Dendritic cell treated with granulocyte-macrophage colony-stimulating factor and Interleukin-4, amounts not matched to agents 40 ng/mL and 50 ng/mL, for 4 days (primary cell): ENCODE data around the gene MACF1.
"Not testable (repeated sequence)": the region's sequence is repeated elsewhere in the genome, so short reads cannot be mapped to it uniquely, and the experiment has no call there.

ENCODE experiments used
- H3K27ac Mint-ChIP-seq: one replicate; pipeline ENCODE4 v1.8.0; 2022; ENCODE audit warnings: mild to moderate bottlenecking, mixed read lengths
- H3K27me3 Mint-ChIP-seq: one replicate; pipeline ENCODE4 v1.8.0; 2022; ENCODE audit warnings: mild to moderate bottlenecking, mixed read lengths
- H3K36me3 Mint-ChIP-seq: one replicate; pipeline ENCODE4 v1.8.0; 2022; ENCODE audit warnings: low read depth, mixed read lengths
- H3K4me1 Mint-ChIP-seq: one replicate; pipeline ENCODE4 v1.8.0; 2022; ENCODE audit warnings: low read depth, mixed read lengths
- H3K4me3 Mint-ChIP-seq: one replicate; pipeline ENCODE4 v1.8.0; 2022; ENCODE audit warnings: mild to moderate bottlenecking, moderate library complexity, mixed read lengths
- H3K9me3 Mint-ChIP-seq: one replicate; pipeline ENCODE4 v1.8.0; 2022; ENCODE audit warnings: mixed read lengths
- intact Hi-C: fragments of 100-400 bp; cut with micrococcal nuclease; formaldehyde crosslinking; loops from one replicate; pipeline ENCODE4 v1.15.0; 2022

Gene MACF1

GRCh38 chr1:39493043-39493810 lies 288.7 kb downstream of the MACF1 start:
- Mint-ChIP-seq H3K4me1 (peaks cover 18% of the 10 kb centered on the region), H3K27me3 (peaks cover 53% of the 10 kb centered on the region)
- H3K36me3 Mint-ChIP-seq, H3K4me3 Mint-ChIP-seq, intact Hi-C loops, H3K9me3 Mint-ChIP-seq, H3K27ac Mint-ChIP-seq: not testable (repeated sequence)

- H3K27me3 Mint-ChIP-seq: peaks cover 47% of the 10 kb centered on the region
- H3K4me1 Mint-ChIP-seq: peaks cover 12% of the 10 kb centered on the region
- H3K9me3 Mint-ChIP-seq: no peaks in the 10 kb centered on the region
- H3K4me3 Mint-ChIP-seq: no peak overlapping the region
- H3K27ac Mint-ChIP-seq: no peak overlapping the region
- intact Hi-C loops: no loop called here
- H3K36me3 Mint-ChIP-seq: no peaks in the 10 kb centered on the region
These were observed 290.3 kb downstream of the MACF1 start for GRCh38 chr1:39494671-39495410.

- H3K9me3 Mint-ChIP-seq, H3K36me3 Mint-ChIP-seq, H3K4me1 Mint-ChIP-seq, H3K27ac Mint-ChIP-seq, H3K4me3 Mint-ChIP-seq, intact Hi-C loops: not testable (repeated sequence)
- H3K27me3 Mint-ChIP-seq: peaks cover 35% of the 10 kb centered on the region
These were observed 292.0 kb downstream of the MACF1 start for GRCh38 chr1:39496520-39496919.

- Mint-ChIP-seq H3K4me1 (peaks cover 6% of the 10 kb centered on the region), H3K9me3 (no peaks in the 10 kb centered on the region), H3K36me3 (no peaks in the 10 kb centered on the region), H3K4me3 (no peak overlapping the region), H3K27me3 (peaks cover 29% of the 10 kb centered on the region), H3K27ac (no peak overlapping the region)
- intact Hi-C loops: no loop called here
These were observed 293.1 kb downstream of the MACF1 start for GRCh38 chr1:39497585-39497984.

- H3K36me3 Mint-ChIP-seq, H3K4me1 Mint-ChIP-seq, H3K4me3 Mint-ChIP-seq, H3K9me3 Mint-ChIP-seq, H3K27ac Mint-ChIP-seq, intact Hi-C loops: not testable (repeated sequence)
- H3K27me3 Mint-ChIP-seq: peaks cover 23% of the 10 kb centered on the region
These were observed 293.7 kb downstream of the MACF1 start for GRCh38 chr1:39498096-39498710.

- H3K4me1 Mint-ChIP-seq, H3K36me3 Mint-ChIP-seq, intact Hi-C loops, H3K9me3 Mint-ChIP-seq, H3K27ac Mint-ChIP-seq, H3K4me3 Mint-ChIP-seq: not testable (repeated sequence)
- peaks cover 17% of the 10 kb centered on the region for H3K27me3 Mint-ChIP-seq
These were observed 294.3 kb downstream of the MACF1 start for GRCh38 chr1:39498821-39499220.

GRCh38 chr1:39499668-39500067 lies 295.2 kb downstream of the MACF1 start:
- no peaks in the 10 kb centered on the region for H3K9me3 Mint-ChIP-seq
- H3K27me3 Mint-ChIP-seq: peaks cover 9% of the 10 kb centered on the region
- intact Hi-C loops: no loop called here
- H3K27ac Mint-ChIP-seq: no peak overlapping the region
- H3K4me3 Mint-ChIP-seq: no peak overlapping the region
- H3K4me1 Mint-ChIP-seq: peaks cover 6% of the 10 kb centered on the region
- no peaks in the 10 kb centered on the region for H3K36me3 Mint-ChIP-seq

- Mint-ChIP-seq H3K27ac (no peak overlapping the region), H3K9me3 (no peaks in the 10 kb centered on the region), H3K36me3 (no peaks in the 10 kb centered on the region), H3K4me3 (no peak overlapping the region), H3K4me1 (peaks cover 6% of the 10 kb centered on the region), H3K27me3 (peaks cover 7% of the 10 kb centered on the region)
- intact Hi-C loops: no loop called here
These were observed 296.4 kb downstream of the MACF1 start for GRCh38 chr1:39500862-39501389.

- Mint-ChIP-seq H3K36me3 (no peaks in the 10 kb centered on the region), H3K27ac (no peak overlapping the region), H3K4me1 (peaks cover 6% of the 10 kb centered on the region), H3K27me3 (peaks cover 5% of the 10 kb centered on the region), H3K9me3 (no peaks in the 10 kb centered on the region), H3K4me3 (no peak overlapping the region)
- intact Hi-C loops: no loop called here
These were observed 297.2 kb downstream of the MACF1 start for GRCh38 chr1:39501666-39502065.

GRCh38 chr1:39504436-39504835 lies 299.9 kb downstream of the MACF1 start:
- H3K27ac Mint-ChIP-seq, H3K4me1 Mint-ChIP-seq, H3K36me3 Mint-ChIP-seq, intact Hi-C loops, H3K9me3 Mint-ChIP-seq, H3K4me3 Mint-ChIP-seq: not testable (repeated sequence)
- peaks cover 29% of the 10 kb centered on the region for H3K27me3 Mint-ChIP-seq

GRCh38 chr1:39505289-39505688 lies 300.8 kb downstream of the MACF1 start:
- H3K4me1 Mint-ChIP-seq: peaks cover 7% of the 10 kb centered on the region
- no peak overlapping the region for H3K27ac Mint-ChIP-seq
- no peak overlapping the region for H3K4me3 Mint-ChIP-seq
- peaks cover 32% of the 10 kb centered on the region for H3K27me3 Mint-ChIP-seq
- intact Hi-C loops: no loop called here
- H3K36me3 Mint-ChIP-seq: no peaks in the 10 kb centered on the region
- no peaks in the 10 kb centered on the region for H3K9me3 Mint-ChIP-seq

- Mint-ChIP-seq H3K9me3 (no peaks in the 10 kb centered on the region), H3K4me1 (peaks cover 7% of the 10 kb centered on the region), H3K27me3 (peaks cover 39% of the 10 kb centered on the region), H3K36me3 (no peaks in the 10 kb centered on the region), H3K4me3 (no peak overlapping the region), H3K27ac (no peak overlapping the region)
- intact Hi-C loops: no loop called here
These were observed 302.9 kb downstream of the MACF1 start for GRCh38 chr1:39507230-39507928.

GRCh38 chr1:39508266-39508665 lies 303.8 kb downstream of the MACF1 start:
- intact Hi-C loops: no loop called here
- Mint-ChIP-seq H3K36me3 (no peaks in the 10 kb centered on the region), H3K4me3 (no peak overlapping the region), H3K27ac (no peak overlapping the region), H3K9me3 (no peaks in the 10 kb centered on the region), H3K4me1 (peaks cover 7% of the 10 kb centered on the region), H3K27me3 (peaks cover 40% of the 10 kb centered on the region)

GRCh38 chr1:39508857-39509305 lies 304.4 kb downstream of the MACF1 start:
- Mint-ChIP-seq H3K4me1 (peaks cover 7% of the 10 kb centered on the region), H3K9me3 (no peaks in the 10 kb centered on the region), H3K36me3 (no peaks in the 10 kb centered on the region), H3K27me3 (peaks cover 41% of the 10 kb centered on the region), H3K4me3 (no peak overlapping the region), H3K27ac (no peak overlapping the region)
- intact Hi-C loops: no loop called here
